ENCODE results near the gene RNASE13. TPM values are rescaled to one million over a fixed set of nuclear protein-coding genes. Genes with fewer than 3 reads are reported as not detected.

Gene RNASE13
- total and polyA plus RNA-seq, 2 of the 4 experiments (the other 2 are of a cell fraction): not detected

GRCh38 chr14:21043387-21043973 lies 8.9 kb upstream of the RNASE13 start:
- in situ Hi-C loops (cut with MboI; ENCODE audit: low sequenced_read_pairs) (no loop called here), dilution Hi-C loops (cut with HindIII; ENCODE audit: low sequenced_read_pairs, unreplicated experiment) (no loop called here), intact Hi-C loops (cut with micrococcal nuclease) (no loop called here)
- Histone ChIP-seq H3K14ac (replicated peaks; ENCODE audit: low read depth, low read length) (no peak overlapping the region), H2BK5ac (ENCODE audit: low read depth, low read length, poor library complexity, severe bottlenecking) (no peak overlapping the region), H3K56ac (ENCODE audit: extremely low read depth, insufficient read depth, low read length) (no peak overlapping the region), H4K5ac (ENCODE audit: low read depth, low read length) (no peak overlapping the region), H4K91ac (ENCODE audit: insufficient read depth, low read depth, low read length) (no peak overlapping the region), H2BK20ac (ENCODE audit: low read depth, low read length) (no peak overlapping the region), H3K4me2 (ENCODE audit: low read depth, low read length) (no peak overlapping the region), H3K18ac (ENCODE audit: low read depth, low read length) (no peak overlapping the region), H3K9me1 (ENCODE audit: insufficient read depth, low read length) (no peaks in the 10 kb centered on the region), H3K27me3 (ENCODE audit: control insufficient read depth, insufficient read depth, low read length) (peaks cover 25% of the 10 kb centered on the region), H3K9me3 (ENCODE audit: control insufficient read depth, insufficient read depth, low read length) (no peaks in the 10 kb centered on the region), H3K4me1 (ENCODE audit: control insufficient read depth, insufficient read depth, low read length) (peaks cover 2% of the 10 kb centered on the region; the same call in 1 of the 2 replicates), H2AFZ (replicated peaks; ENCODE audit: low read length, poor library complexity) (no peak overlapping the region), H2AK9ac (replicated peaks; ENCODE audit: low read depth, low read length, poor library complexity) (no peak overlapping the region), H3K36me3 (ENCODE audit: control insufficient read depth, insufficient read depth, low read length) (no peaks in the 10 kb centered on the region), H3K4me3 (ENCODE audit: insufficient read depth, low read depth, low read length) (no peak overlapping the region), H3K9ac (ENCODE audit: low read depth, low read length) (no peak overlapping the region), H2AK5ac (ENCODE audit: low read depth, low read length) (no peak overlapping the region), H3K23ac (ENCODE audit: low read depth, low read length) (no peak overlapping the region), H2BK15ac (ENCODE audit: low read depth, low read length) (no peak overlapping the region), H3K79me1 (ENCODE audit: low read depth in 1 of 2, low read length in 2 of 2) (no peaks in the 10 kb centered on the region), H4K20me1 (ENCODE audit: insufficient read depth, low read length) (no peaks in the 10 kb centered on the region), H2BK120ac (ENCODE audit: low read depth, low read length) (no peak overlapping the region), H3K27ac (ENCODE audit: insufficient read depth, low read length) (no peak overlapping the region), H3K4ac (ENCODE audit: low read depth, low read length) (no peak overlapping the region), H4K8ac (ENCODE audit: low read depth in 2 of 2, low read length in 2 of 2) (no peak overlapping the region)
- ChIA-PET POLR2A (ENCODE audit: unreplicated experiment) (no interaction called here), CTCF (interaction anchor here (1.2 kb wide), 1 partner anchor 29 kb away, joined by 6 read pairs; no protein-coding TSS in a partner anchor)
- DNase-seq (no peak), ATAC-seq (ENCODE audit: low read depth) (no peak)
- BruUV-seq (replicated peaks): no TSS peak
- no CpG with 5 or more reads among the region's 2 CpGs for WGBS, 2 experiments (ENCODE audit: extremely low coverage in 2 of 2, insufficient read length in 1 of 2)
- TF ChIP-seq MAFK (IDR thresholded peaks at IDR 0.05; ENCODE audit: low read depth, low read length) (no peak), RFX5 (IDR thresholded peaks at IDR 0.05; ENCODE audit: low read depth, low read length) (no peak)

Measured in IMR-90 (cell line).